HG02571 (cell line): Measurements from ENCODE around the gene PEX5L.
A peak's percentile ranks its signal among the peaks of the same experiment; 100 is the strongest.

Experiments
- ATAC-seq: cut with Tn5 transposase; IDR thresholded peaks from one replicate; pipeline ENCODE4 v1.9.1; 2021; ENCODE audit warnings: mild to moderate bottlenecking, moderate library complexity; ENCODE audit not compliant: unreplicated experiment

PEX5L gene

GRCh38 chr3:179902061-179902460, 134.7 kb downstream of the PEX5L start:
- ATAC-seq, result no peak

DNA sequence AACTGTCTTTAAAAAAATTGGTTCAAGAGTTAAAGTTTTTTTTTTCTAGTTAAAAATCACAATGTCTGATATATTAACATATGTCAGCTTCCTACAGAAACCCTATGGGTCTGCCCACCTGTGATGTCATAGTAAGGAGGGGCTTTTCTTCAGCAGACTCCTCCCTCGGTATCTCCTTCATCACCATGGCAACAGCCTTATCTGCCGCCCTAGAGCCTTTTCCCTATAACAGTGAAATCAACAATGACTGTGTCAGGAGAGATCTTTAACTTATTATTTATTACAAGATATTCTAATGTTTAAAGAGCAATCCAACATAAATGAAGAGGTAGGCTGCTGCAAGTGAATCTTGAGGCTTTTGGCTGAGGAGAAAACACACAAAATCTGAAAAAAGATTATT, 138.7 kb downstream of the PEX5L start:
- no peak for ATAC-seq

- no peak for ATAC-seq
Observed at GRCh38 chr3:179897231-179897630, 139.5 kb downstream of the PEX5L start.

- no peak for ATAC-seq
Observed at GRCh38 chr3:179896507-179896906, 140.2 kb downstream of the PEX5L start.

- ATAC-seq, result no peak
Observed at GRCh38 chr3:179895330-179895729, 141.4 kb downstream of the PEX5L start.

DNA sequence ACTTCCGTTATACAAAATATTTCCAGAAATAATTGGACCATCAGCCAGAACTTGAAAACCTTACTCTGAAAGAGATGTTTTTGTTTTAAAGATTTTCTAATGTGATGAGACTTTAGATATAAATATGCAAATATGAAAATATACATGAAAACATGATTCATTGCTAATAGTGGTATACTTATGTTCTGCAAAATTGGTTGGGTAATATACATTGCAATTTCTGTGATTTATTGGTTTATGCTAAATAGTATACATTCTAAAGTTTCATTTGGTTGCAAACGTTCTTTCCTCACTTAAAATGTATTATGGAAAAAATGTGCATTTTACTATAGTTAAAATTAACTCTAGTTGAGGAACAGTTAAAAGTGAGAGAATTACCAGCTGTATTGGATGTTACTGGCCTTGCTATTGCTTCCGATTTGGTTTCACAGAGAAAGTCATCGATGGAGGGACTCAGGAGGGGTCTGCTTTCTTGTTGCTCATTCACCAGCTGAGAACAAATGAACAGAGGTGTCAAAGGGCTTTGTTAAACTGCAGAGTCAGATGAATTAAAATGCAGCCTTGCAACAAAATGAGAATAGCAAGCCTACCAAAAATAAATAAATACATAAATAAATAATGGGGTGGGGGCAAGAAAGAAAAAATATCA, 149.3 kb downstream of the PEX5L start:
- ATAC-seq, result no peak

- no peak for ATAC-seq
Observed at GRCh38 chr3:179885950-179886349, 150.8 kb downstream of the PEX5L start.

GRCh38 chr3:179884136-179884535, 152.6 kb downstream of the PEX5L start:
- ATAC-seq, result no peak

GRCh38 chr3:179882292-179882691, 154.4 kb downstream of the PEX5L start:
- ATAC-seq, result peak; percentile 86

- ATAC-seq, result no peak
Observed at GRCh38 chr3:179881791-179882190, 154.9 kb downstream of the PEX5L start.

- no peak for ATAC-seq
Observed at GRCh38 chr3:179880868-179881267, 155.9 kb downstream of the PEX5L start.

GRCh38 chr3:179876440-179876839, 160.3 kb downstream of the PEX5L start:
- ATAC-seq, result no peak

DNA sequence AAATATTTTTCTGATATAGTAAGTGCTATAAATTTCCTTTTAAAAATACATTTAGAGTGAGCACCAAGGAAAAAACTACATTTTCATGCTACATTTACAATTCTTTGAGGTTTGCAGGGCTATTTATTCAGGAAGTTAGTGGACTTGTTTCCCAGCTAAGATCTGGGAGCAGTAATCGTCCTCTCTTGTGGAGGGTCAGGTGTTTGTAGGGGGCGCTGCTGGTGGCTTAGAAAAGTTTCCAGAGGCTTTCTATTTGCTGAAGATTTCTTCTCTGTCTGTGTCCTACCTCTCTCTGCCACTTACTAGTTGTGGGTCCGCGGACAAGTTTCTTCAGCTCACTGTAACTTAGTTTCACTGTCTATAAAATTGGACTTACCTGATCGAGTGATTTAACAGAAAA, 163.9 kb downstream of the PEX5L start:
- no peak for ATAC-seq

- ATAC-seq, result no peak
Observed at GRCh38 chr3:179871782-179872181, 165.0 kb downstream of the PEX5L start.

DNA sequence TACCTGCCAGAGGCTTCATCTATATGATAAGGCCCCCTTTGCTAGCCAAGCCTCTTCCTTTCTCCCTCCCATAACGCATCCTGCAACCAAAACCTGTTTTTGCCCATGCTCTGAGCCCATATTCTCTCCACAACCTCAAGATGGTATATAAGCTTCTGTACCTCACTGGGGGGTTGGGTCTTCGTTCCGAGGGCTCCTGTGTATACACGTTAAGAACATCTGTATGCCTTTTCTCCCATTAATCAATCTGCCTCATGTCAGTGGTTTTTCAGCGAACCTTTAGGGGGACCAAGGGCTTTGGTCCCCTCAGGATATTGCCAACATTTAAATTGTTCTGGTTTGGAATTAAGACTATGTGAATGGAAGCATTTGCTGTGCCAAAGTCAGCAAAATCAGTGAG, 168.0 kb downstream of the PEX5L start:
- no peak for ATAC-seq

- no peak for ATAC-seq
Observed at GRCh38 chr3:179867961-179868360, 168.8 kb downstream of the PEX5L start.

GRCh38 chr3:179865861-179866505, 170.8 kb downstream of the PEX5L start:
- ATAC-seq, result no peak

DNA sequence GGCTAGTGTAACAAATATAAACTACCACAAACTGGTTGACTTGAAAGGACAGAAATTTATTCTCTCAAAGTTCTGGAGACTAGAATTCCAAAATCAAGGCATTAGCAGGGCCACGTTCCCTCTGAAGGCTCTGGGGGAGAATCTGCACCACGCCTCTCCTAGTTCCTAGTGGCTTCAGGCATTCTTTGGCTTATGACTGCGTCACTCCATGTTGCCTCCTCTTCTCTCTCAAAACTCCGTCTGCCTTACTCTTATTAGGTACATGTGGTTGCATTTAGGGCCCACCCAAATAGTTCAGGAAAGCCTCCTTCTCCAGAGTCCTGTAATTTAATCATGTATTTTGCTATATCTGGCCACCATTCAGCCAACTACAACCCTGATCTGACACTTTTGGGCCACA, 174.8 kb downstream of the PEX5L start:
- ATAC-seq, result no peak

DNA sequence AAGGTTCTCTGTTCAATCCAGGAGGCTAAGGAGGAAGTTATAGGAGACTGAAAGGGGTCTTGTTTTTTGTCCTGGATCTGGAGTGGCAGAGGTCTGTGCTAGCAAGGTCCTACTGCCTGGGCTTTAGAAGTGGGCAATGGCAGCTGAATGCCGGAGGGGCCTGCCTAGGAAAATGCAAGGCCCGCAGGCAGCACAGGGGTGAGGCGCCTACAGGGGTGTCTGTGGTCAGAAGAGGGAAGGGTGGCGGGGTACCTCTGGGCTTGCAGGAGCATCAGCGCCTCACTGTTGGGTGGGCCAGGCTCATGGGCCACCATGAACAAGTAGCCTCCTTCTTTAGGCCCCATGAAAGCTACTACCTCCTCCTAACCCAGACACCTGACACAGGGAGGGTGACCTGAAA, 175.4 kb downstream of the PEX5L start:
- no peak for ATAC-seq

GRCh38 chr3:179860275-179861107, 176.2 kb downstream of the PEX5L start:
- no peak for ATAC-seq

DNA sequence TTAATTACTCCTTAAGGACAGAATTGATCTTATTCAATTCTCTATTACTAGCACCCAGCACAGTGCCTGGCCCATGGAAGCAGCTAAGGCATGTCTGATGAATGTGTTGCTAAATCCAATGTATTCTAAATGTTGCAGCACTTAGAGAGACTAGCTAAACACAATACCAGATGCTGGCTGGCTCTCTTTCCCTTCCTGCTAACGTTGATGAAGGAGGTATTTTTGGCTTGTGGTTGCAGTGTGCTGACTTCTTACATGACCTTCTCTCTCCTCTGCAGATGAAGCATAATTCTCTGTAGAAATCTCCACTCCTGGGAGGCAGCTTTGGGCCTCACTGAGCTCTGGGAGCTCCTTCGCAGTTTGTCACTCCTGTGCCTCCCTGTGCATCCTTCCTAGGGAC, 183.6 kb downstream of the PEX5L start:
- no peak for ATAC-seq
